HG02852 (cell line): Measurements from ENCODE around the gene RALY.

Experiments used
- ATAC-seq: cut with Tn5 transposase; IDR thresholded peaks from one replicate; pipeline ENCODE4 v1.9.1; 2021; ENCODE audit warnings: mild to moderate bottlenecking, moderate library complexity; ENCODE audit not compliant: unreplicated experiment

The RALY gene

GRCh38 chr20:33993576-33994221 lies at the start of gene RALY:
RALY (plus strand) TSS chr20:33993911; CDS start chr20:34072075, 78,164 bp downstream.
- ATAC-seq = peak; percentile 61

- ATAC-seq = no peak
Measured at GRCh38 chr20:33944914-33945313, 48.8 kb upstream of the RALY start.

DNA sequence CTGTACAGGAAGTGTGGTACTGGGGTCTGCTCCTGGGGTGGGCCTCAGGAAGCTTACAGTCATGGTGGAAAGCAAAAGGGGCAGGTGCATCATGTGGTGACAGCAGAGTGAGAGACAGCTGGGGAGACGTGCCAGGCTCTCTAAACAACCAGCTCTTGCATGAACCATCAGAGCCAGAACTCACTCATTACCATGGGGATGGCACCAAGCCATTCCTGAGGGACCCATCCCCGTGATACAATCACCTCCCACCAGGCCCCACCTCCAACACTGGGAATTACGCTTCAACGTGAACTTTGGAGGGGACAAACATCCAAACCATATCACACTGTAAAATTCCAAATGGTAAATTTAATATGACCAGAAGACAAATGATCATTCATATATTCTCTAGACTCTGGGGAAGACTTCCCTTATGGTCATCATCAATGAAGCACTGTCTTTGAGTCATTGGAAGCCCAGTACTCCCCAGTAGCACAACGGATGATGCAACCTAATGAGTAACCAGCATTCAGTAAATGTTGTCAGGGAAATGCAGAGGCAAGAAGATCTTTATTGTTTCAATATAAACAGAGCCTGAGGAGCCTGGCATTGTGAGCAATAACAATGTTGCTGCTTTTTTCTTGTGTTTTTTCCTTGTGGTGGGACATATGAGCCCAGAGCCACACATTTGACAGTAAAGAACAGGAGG lies 48.2 kb upstream of the RALY start:
- ATAC-seq = no peak

DNA sequence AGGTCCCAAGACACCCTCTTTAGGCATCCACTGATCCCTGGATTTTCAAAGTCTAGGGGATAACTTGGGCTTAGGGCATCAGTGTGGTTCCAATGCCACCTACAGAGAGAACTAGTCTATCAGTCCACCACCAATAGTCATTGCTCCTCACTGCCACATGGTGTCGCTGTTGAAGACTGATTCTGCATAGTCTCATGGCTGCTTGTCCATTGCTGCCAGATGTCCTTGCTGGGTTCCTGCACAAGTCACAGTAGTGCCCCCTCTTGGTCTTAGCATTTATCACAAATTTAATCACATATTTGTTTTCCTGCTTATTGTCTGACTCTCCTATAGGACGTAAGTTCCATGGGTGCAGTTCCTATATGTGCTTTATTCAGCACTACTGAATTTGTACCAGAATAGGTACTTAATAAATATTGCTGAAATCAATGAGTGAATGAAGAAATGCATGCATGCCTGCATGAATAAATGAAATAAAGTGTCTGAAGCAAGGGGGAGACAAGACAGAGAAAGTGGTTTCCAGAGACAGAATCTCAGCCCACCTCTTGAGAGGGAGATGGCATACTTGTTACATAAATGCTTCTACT lies 45.9 kb upstream of the RALY start:
- no peak for ATAC-seq

- no peak for ATAC-seq
Measured at GRCh38 chr20:33948480-33948879, 45.2 kb upstream of the RALY start.

DNA sequence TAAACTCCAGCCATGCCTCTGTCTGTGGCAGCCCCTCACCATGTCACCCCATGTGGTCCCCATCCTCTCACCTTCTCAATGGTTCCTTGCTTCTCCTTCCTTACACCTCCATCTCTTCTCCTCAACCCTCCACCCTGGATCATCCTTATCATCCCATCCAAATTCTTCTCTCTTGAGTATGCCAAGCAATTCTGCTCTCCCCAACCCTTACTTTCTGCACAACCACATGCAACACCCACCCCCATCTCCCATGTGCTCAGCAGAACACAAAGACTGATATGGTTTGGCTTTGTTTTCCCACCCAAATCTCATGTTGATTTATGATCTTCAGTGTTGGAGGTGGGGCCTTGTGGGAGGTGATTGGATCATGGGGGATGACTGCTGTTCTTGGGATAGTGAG lies 42.5 kb upstream of the RALY start:
- ATAC-seq = no peak

DNA sequence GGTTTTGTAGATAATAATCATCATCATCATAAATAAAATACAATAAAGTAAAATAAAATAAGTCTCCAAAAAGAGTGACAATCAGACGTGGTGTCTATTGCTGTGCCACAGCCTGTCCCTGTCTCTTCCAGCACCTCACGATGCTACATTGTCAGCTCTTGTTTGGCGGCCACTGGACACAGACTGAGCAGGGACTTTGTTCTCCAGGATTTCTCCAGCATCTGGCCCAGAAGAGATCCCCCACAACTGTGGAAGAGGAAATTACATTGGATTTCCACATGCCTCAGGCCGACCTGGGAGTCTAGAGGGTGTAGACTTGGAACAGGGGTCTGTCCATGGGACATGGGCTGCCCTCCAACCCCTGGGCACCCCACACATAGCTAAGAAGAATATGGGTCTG lies 39.2 kb upstream of the RALY start:
- no peak for ATAC-seq

DNA sequence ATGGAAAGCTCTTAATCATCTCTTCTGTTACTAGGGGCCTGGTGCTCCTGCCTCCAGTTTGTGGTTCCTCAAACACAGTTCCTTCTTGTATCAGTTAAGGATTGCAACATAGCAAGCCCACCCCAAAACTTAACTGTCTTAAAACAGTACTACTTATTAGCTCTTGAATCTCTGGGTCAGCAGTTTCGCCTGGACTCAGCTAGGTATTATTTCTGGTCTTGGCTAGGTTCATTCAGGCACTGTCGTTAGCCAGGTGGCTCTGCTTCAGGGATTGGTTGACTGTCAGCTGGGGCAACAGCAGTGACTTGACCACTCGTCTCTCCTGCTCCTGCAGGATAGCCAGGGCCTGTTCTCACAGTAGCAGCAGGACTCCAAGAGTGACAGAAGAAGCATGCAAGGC lies 30.0 kb upstream of the RALY start:
- ATAC-seq = no peak

- ATAC-seq = no peak
Measured at GRCh38 chr20:33964441-33964840, 29.3 kb upstream of the RALY start.

DNA sequence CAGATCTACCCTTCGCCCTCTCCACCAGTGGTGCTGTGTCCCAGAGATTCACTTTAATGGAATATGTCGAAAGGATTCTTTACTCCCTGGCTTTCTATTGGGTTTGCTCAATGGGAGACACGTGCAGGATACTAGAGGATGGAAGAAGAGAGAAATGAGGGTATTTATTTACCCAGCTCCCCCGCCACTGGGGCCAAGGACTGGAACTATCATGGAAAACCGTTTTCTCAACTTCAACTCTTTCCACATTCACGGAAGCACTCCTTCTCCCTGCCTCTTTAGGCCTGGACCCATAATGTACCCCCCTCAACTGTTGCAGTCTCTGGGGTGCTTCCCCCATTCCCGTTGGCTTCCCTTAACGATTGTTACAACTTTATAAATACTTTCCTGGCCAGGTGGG lies 26.6 kb upstream of the RALY start:
- ATAC-seq = no peak

GRCh38 chr20:33969563-33969962 lies 24.1 kb upstream of the RALY start:
- ATAC-seq = no peak

GRCh38 chr20:33970229-33970628 lies 23.5 kb upstream of the RALY start:
- ATAC-seq = no peak

GRCh38 chr20:33971147-33971975 lies 22.4 kb upstream of the RALY start:
- ATAC-seq = no peak

- no peak for ATAC-seq
Measured at GRCh38 chr20:33976959-33977358, 16.8 kb upstream of the RALY start.

GRCh38 chr20:33977535-33977934 lies 16.2 kb upstream of the RALY start:
- ATAC-seq = no peak

- ATAC-seq = no peak
Measured at GRCh38 chr20:33979094-33979493, 14.6 kb upstream of the RALY start.

DNA sequence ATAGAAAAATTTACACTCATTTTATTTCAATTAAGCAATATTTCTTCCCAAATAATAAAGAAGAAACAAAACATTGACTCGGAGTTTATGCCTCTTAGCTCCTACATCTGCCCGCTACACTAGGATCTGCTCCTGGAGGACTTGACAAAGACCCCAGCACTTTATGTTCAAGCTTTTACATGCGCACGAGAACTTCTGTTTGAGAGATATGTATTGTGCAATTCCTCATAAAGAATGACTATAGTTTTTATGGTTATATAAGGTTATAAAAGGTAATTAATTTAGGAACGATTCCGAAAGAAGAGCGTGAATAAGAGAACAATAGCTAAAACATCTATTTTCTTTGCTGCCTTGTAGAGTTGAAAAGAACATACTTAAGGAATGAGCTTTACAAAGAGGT lies 12.4 kb upstream of the RALY start:
- no peak for ATAC-seq

GRCh38 chr20:33981964-33982363 lies 11.7 kb upstream of the RALY start:
- no peak for ATAC-seq

GRCh38 chr20:33983371-33983770 lies 10.3 kb upstream of the RALY start:
- ATAC-seq = no peak

DNA sequence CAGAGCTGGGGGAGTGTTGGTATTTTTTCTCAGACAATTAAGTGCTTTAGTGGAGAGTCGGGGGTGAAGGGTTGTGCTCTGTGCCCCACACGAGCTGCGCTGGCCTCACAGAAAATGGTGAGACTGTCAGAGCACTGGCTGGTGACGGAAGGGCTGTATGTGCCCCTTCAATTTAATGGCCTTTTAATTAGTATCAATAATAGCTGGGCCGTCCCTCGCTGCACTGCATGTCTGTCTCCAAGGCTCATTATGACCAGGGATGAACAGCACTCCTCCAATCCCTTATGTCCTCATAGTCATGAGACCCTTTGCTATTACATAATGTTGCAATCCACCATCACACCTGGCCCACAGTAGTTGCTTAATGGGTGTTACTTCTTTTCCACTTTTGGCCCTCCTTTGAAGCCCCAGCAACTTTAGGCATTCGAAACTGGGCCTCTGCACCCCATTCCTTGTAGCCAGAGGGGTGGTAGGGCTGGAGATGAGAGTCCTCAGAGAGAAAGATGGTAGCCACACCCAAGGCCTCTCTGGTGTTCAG lies 9.5 kb upstream of the RALY start:
- no peak for ATAC-seq

DNA sequence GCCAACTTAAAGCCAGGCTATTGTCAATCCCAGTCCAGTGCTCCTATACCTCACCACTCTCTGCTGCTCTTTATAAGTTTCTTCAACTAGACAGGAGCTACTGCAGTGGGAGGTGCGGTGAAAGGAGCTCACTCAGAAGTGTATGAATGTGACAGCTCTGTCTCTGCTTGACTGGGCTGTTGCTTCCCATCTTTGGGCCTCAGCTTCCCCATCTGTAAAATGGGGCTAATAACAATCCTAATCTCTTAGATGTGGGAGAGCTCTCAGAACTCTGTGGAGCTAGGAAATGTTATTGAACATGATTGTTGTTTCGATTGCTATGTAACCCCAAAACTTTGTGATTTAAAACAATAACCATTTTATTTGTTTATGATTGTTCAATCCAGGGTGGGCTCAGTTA lies 8.4 kb upstream of the RALY start:
- no peak for ATAC-seq
